ENCODE results near the gene TBC1D1. TPM values are rescaled to one million over a fixed set of nuclear protein-coding genes. Genes with fewer than 3 reads are reported as not detected.

Gene TBC1D1
- total RNA-seq, 1 experiment from 2014 or later: 28.5 TPM

- Mint-ChIP-seq H3K9me3 (ENCODE audit: unreplicated experiment) (no peaks in the 10 kb centered on the region), H3K27me3 (ENCODE audit: insufficient read depth, unreplicated experiment) (no peaks in the 10 kb centered on the region), H3K36me3 (ENCODE audit: insufficient read depth, unreplicated experiment) (no peaks in the 10 kb centered on the region), H3K4me3 (ENCODE audit: unreplicated experiment) (no peak overlapping the region), H3K4me1 (ENCODE audit: low read depth, unreplicated experiment) (peaks cover 7% of the 10 kb centered on the region), H3K27ac (ENCODE audit: unreplicated experiment) (no peak overlapping the region)
- H3K36me3 ChIP-seq (ENCODE audit: control insufficient read depth, insufficient read depth, low read length): no peaks in the 10 kb centered on the region
- H3K9me3 ChIP-seq: no peaks in the 10 kb centered on the region
- no peak overlapping the region for H3K4me3 ChIP-seq (ENCODE audit: low read depth, low read length)
- no peak for TF ChIP-seq CTCF (IDR thresholded peaks at IDR 0.05; ENCODE audit: insufficient read depth in 1 of 2, low read depth in 1 of 2, low read length in 1 of 2, severe bottlenecking in 1 of 2, unreplicated experiment in 1 of 2)
- intact Hi-C loops (cut with micrococcal nuclease; ENCODE audit: unreplicated experiment): no loop called here
- 0 out of 2 replicates have a peak, but pooled peaks cover 3% of the 10 kb centered on the region for H3K4me1 ChIP-seq
- BruUV-seq (replicated peaks): no TSS peak
- DNase-seq: no peak
- ChIA-PET POLR2A (no interaction called here), CTCF (interaction anchor here (1.3 kb wide), 1 partner anchor 491 kb away, joined by 4 read pairs; no protein-coding TSS in a partner anchor)
- H3K27me3 ChIP-seq (replicated peaks; ENCODE audit: control insufficient read depth, insufficient read depth, low read length): no peaks in the 10 kb centered on the region
Observed at GRCh38 chr4:38184404-38184803, 293.5 kb downstream of the TBC1D1 start.

- no peak for TF ChIP-seq CTCF (IDR thresholded peaks at IDR 0.05; ENCODE audit: insufficient read depth in 1 of 2, low read depth in 1 of 2, low read length in 1 of 2, severe bottlenecking in 1 of 2, unreplicated experiment in 1 of 2)
- BruUV-seq (replicated peaks): no TSS peak
- H3K4me3 Mint-ChIP-seq (ENCODE audit: unreplicated experiment): no peak overlapping the region
- H3K36me3 Mint-ChIP-seq (ENCODE audit: insufficient read depth, unreplicated experiment): no peaks in the 10 kb centered on the region
- intact Hi-C loops (cut with micrococcal nuclease; ENCODE audit: unreplicated experiment): no loop called here
- CTCF ChIA-PET: interaction anchor here (1.3 kb wide), 1 partner anchor 489 kb away, joined by 4 read pairs; no protein-coding TSS in a partner anchor
- no peaks in the 10 kb centered on the region for H3K9me3 Mint-ChIP-seq (ENCODE audit: unreplicated experiment)
- H3K27me3 Mint-ChIP-seq (ENCODE audit: insufficient read depth, unreplicated experiment): no peaks in the 10 kb centered on the region
- no peak overlapping the region for H3K27ac Mint-ChIP-seq (ENCODE audit: unreplicated experiment)
- H3K27me3 ChIP-seq (replicated peaks; ENCODE audit: control insufficient read depth, insufficient read depth, low read length): no peaks in the 10 kb centered on the region
- DNase-seq: no peak
- H3K4me1 ChIP-seq: no peaks in the 10 kb centered on the region
- H3K36me3 ChIP-seq (ENCODE audit: control insufficient read depth, insufficient read depth, low read length): no peaks in the 10 kb centered on the region
- H3K4me3 ChIP-seq (ENCODE audit: low read depth, low read length): no peak overlapping the region
- H3K4me1 Mint-ChIP-seq (ENCODE audit: low read depth, unreplicated experiment): no peaks in the 10 kb centered on the region
- no peaks in the 10 kb centered on the region for H3K9me3 ChIP-seq
- POLR2A ChIA-PET: no interaction called here
Observed at GRCh38 chr4:38185406-38186144, 294.7 kb downstream of the TBC1D1 start.

- no TSS peak for BruUV-seq (replicated peaks)
- no peak for DNase-seq
- Mint-ChIP-seq H3K4me1 (ENCODE audit: low read depth, unreplicated experiment) (no peaks in the 10 kb centered on the region), H3K27me3 (ENCODE audit: insufficient read depth, unreplicated experiment) (no peaks in the 10 kb centered on the region), H3K4me3 (ENCODE audit: unreplicated experiment) (no peak overlapping the region), H3K27ac (ENCODE audit: unreplicated experiment) (no peak overlapping the region), H3K36me3 (ENCODE audit: insufficient read depth, unreplicated experiment) (no peaks in the 10 kb centered on the region), H3K9me3 (ENCODE audit: unreplicated experiment) (no peaks in the 10 kb centered on the region)
- no peaks in the 10 kb centered on the region for H3K36me3 ChIP-seq (ENCODE audit: control insufficient read depth, insufficient read depth, low read length)
- intact Hi-C loops (cut with micrococcal nuclease; ENCODE audit: unreplicated experiment): no loop called here
- TF ChIP-seq CTCF (IDR thresholded peaks at IDR 0.05; ENCODE audit: insufficient read depth in 1 of 2, low read depth in 1 of 2, low read length in 1 of 2, severe bottlenecking in 1 of 2, unreplicated experiment in 1 of 2): no peak
- H3K4me1 ChIP-seq: no peaks in the 10 kb centered on the region
- CTCF ChIA-PET: no interaction called here
- no peaks in the 10 kb centered on the region for H3K9me3 ChIP-seq
- H3K4me3 ChIP-seq (ENCODE audit: low read depth, low read length): no peak overlapping the region
- no peaks in the 10 kb centered on the region for H3K27me3 ChIP-seq (replicated peaks; ENCODE audit: control insufficient read depth, insufficient read depth, low read length)
- POLR2A ChIA-PET: no interaction called here
Observed at GRCh38 chr4:38188136-38188535, 297.3 kb downstream of the TBC1D1 start.

Measured in Caco-2 (cell line).